ENCODE measurements around the gene ZCCHC7.
"Not testable (repeated sequence)": the region's sequence is repeated elsewhere in the genome, so short reads cannot be mapped to it uniquely, and the experiment has no call there.

The ZCCHC7 gene

DNA sequence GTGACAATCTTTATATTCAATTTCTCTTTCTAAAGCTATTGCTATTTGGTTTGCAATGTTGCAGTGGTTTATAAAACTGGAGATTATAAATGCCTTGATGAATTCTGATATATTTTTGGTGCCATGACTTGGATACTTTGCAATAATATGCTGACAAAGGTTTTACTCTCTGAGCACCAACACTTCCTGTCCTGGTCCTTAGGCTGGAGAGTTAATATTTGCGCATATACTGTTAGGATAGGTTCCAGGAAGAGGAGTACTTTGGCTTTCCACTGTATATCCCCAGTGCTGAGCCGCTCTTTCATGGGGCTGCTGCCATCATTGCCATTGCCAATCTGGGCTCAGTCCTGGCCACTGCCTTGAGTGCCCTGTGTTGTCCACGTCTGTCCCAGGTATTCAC is 139.6 kb downstream of the ZCCHC7 start:
- no peak for DNase-seq

DNA sequence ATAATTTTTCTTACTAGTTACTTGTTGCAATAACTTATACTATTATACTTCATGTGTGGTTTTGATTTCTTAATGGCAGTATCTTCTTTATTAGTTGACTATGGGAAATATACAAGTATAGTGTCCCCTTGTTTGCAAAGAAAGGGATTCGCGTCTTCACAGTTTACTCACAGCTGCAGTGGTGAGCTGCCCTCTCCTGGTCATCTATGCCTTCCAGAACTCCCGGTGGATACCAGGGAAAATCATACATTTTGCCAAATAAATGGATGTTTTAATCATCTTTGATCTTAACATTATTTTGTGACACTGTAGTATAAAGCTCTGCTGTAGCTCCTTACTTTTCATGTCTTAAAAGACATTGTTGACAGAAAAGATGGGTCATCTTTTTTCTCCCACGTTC is 142.0 kb downstream of the ZCCHC7 start:
- no peak for DNase-seq

DNA sequence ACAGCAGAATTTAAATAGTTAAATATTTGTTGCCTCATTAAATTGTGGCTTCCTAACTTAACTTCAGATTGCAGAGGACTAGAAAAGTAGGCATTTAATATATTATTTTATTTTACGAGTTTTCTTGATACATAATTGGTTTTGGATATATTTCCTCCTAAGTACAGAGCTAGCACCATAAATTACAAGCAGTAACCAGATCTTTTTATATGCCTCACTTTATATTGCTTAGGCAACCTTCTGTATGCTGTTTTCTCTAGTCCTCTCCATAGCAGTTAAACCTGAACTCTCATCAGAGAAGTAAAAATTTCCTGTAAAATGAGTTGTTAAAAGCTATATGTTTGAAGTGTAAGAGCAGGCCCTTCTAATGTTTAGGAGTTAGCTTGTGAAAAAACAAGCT is 144.2 kb downstream of the ZCCHC7 start:
- DNase-seq = no peak

DNA sequence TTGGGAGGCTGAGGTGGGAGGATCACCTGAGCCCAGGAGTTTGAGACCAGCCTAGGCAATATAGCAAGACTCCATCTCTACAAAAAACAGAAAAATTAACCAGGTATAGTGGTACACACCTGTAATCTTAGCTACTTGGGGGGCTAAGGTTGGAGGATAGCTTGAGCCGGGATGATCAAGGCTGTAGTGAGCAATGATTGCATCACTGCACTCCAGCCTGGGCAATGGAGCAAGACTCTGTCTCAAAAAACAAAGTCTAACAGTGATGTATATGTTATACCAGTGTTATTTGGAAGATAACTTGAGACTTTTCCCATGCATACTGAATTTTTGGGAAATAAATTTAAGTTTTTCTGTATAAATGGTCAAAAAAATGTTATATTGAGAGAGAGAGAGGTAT is 146.3 kb downstream of the ZCCHC7 start:
- DNase-seq = no peak

DNA sequence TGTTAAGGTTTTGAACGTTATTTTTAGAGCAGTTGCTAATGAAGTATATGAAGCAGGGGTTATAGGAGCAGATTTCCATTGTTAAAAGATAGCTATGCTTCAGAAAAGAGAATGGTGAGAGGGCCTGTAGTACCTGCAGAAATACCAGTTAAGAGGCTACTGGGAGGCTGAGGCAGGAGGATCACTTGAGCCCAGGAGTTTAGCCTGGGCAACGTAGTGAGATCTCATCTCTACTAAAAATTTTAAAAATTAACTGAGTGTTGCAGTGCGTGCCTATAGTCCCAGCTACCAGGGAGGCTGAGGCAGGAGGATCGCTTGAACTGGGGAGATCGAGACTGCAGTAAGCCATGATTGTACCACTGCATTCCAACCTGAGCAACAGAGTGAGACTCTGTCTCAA is 148.8 kb downstream of the ZCCHC7 start:
- DNase-seq = no peak

DNA sequence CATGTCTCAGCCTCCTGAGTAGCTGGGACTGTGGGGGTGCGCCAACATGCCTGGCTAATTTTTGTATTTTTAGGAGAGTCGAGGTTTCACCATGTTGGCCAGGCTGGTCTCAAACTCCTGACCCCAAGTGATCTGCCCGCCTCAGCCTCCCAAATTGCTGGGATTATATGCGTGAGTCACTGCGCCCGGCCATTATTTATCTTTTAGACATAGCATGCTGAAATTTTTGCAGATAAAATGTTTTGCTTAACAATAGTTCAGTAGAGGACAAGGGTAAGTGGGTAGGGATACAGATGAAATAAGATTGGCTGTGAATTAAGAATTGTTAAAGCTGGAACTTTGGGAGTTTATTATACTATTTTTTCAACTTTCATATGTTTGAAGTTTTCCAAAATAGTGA is 151.3 kb downstream of the ZCCHC7 start:
- no peak for DNase-seq

DNA sequence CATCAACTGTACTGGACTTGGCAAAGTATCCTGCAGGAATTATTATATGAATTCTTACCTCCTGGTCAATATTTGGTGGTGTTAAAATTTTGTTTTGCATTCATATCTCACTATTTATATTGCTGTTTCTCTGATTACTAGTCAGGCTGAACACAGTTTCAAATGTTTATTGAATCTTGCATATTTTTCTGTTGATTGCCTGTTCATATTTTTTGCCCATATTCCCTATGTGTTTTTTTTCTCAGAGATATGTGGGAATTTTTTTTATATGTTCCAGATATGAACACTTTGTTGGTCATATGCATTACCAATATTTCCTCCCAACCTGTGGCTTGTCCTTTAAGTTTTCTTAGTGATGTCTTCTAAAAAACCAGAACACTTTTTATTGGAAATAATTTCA is 153.2 kb downstream of the ZCCHC7 start:
- no peak for DNase-seq

DNA sequence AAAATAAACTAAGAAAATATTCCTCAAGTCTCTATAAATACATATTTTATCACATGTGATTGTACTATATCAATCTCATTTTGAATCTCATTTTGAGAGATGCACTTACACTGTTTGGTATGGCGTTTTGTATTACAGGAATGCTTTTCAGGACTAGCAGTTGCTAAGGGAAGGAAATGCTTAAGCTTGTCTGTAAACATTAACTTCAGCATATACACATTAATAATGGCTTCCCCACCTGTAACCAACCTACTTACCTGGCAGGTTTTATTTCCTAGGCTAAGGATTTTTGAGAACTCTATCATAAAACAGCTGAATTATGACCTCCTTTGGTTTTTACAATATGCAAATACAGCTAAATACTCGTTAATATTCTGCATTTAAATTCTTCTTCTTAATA is 161.2 kb downstream of the ZCCHC7 start:
- no peak for DNase-seq

DNA sequence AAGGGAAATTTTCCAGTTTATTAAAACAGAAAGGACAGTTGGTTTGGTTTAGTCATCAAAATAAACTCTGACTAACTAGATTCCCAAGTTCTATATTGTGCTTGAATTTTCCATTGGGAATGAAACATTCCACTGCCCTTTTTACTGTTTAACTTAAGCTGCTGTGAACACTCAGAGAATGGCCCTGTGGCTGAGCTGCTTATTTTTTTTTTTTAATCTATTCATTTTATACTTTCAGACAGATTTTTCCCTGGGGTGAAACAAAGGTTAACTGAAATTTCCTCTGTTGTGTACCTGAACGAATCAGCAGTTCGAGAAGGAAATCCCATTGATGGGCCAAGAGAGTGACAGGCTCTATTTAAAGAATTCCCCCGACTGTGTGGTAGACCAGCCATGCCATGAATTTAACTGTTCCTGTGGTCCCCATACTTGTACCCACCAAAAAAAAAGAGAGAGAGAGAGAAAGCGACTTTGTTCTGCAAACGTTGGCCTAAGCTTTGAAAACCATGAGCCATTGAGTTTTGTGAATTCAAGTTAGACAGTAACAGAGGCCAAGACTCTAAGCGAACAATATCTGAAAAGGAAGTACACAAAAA is 163.5 kb downstream of the ZCCHC7 start:
- no peak for DNase-seq

DNA sequence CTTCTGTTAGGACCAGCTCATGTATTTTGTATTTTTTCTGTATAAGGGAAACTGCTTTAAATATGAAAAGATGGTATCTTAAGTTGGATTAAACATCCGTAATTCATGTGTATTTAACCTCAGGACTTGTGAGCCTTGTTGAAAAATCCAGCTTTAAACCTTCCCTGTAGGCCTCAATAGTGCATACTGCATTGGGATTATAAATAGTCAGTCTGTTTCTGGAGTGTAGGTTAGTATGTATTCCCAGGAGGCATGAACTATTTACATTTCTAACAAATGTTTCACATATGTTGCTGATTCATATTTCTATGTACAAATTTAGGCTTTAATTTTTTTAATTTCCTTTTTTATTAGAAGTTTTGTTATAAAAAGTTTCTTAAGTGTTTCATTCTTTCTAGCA is 164.3 kb downstream of the ZCCHC7 start:
- no peak for DNase-seq

DNA sequence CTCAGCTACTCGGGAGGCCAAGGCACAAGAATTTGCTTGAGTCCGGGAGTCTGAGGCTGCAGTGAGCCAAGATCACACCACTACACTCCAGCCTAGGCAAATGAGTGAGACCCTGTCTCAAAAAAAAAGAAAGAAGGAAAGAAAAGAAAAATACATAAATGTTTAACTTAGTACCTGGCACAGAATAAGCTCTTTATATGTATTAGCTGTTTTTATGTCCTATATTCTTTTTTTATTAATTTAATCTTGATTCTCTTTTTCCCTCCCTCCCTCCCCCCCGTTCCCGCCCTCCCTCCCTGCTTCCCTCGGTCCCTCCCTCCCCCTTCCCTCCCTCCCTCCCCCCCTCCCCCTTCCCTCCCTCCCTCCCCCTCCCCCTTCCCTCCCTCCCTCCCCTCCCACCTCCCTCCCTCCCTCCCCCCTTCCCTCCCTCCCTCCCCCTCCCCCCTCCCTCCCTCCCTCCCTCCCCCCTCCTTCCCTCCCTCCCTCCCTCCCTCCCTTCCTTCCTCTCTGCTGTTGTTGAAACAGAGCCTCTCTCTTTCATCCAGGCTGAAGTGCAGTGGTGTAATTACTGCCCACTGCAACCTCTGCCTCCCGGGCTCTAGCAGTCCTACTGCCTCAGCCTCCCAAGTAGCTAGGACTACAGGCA is 166.3 kb downstream of the ZCCHC7 start:
- DNase-seq = no peak

DNA sequence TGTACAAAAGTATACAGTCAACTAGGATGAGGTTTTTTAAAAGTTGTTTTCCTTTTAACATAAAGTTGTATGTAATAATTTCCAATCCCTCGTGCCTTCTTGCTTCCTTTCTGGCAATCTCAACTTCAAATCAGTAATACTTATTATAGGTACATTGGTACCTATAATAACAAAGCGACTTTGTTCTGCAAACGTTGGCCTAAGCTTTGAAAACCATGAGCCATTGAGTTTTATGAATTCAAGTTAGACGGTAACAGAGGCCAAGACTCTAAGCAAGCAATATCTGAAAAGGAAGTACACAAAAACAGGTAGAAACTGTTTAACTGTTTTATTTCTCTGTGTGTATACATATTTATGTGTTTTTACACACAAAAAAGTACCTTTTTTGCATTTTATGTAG is 166.9 kb downstream of the ZCCHC7 start:
- DNase-seq = no peak

DNA sequence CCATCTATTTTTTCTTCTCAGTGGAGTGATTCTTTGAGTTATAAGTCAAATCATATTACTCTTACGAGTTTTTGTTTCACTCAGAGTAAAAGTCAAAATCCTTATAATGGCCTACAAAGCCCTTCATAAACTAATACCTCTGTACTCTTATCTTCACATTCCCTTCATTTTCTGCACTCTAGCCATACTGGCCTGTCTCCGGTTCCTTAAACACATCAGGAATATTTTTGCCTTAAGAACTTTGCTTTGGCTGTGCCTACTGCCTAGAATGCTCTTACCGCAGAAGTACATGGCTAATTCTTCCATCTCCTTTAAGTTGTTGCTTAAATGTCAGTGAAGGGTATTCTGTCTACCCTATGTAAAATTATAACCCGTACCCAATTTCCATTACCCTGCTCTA is 169.3 kb downstream of the ZCCHC7 start:
- no peak for DNase-seq

DNA sequence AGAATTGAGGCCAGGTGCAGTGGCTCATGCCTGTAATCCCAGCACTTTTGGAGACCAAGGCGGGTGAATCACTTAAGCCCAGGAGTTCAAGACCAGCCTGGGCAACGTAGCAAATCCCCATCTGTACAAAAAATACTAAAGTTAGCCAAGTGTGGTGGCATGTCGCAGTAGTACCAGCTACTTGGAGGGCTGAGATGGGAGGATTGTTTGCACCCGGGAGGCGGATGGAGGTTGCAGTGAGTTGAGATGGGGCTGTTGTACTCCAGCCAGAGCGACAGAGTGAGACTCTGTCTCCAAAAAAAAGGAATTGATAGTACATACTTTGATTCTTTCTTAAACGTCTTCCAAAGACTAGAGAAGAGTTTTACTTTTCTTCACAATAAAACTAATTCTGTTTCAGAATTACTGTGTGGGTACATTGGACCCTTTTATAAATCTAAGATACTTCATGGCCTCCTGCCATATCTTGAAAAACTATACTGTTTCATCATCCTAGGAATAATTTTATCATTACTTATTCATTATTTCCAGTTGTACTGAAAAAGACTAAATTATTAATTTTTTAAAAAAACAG is 170.1 kb downstream of the ZCCHC7 start:
- DNase-seq = no peak

DNA sequence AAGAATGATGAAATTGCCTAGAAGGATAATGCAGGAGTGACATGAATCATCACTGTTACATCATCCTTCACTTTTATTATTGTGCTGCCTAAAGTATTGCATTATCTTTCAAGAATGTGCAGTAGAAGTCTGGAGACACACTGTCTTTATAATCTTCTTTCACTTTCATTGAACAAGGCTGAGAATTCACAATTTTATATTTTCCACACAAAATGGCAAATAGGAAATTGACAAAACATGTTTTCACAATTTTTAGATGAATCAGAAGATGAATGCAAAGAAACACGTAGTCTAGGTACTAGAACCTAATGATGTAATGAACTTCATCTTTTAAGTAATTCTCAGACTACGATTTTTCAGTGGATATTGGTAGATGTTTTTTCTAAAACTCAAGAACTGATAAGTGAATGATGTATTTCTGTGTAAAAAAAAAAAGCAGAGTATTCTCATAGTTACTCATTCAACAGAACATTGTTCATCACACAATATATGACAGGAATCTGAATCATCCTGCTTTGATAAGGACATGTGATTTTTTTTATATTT is 170.6 kb downstream of the ZCCHC7 start:
- peak; percentile 21 for DNase-seq

DNA sequence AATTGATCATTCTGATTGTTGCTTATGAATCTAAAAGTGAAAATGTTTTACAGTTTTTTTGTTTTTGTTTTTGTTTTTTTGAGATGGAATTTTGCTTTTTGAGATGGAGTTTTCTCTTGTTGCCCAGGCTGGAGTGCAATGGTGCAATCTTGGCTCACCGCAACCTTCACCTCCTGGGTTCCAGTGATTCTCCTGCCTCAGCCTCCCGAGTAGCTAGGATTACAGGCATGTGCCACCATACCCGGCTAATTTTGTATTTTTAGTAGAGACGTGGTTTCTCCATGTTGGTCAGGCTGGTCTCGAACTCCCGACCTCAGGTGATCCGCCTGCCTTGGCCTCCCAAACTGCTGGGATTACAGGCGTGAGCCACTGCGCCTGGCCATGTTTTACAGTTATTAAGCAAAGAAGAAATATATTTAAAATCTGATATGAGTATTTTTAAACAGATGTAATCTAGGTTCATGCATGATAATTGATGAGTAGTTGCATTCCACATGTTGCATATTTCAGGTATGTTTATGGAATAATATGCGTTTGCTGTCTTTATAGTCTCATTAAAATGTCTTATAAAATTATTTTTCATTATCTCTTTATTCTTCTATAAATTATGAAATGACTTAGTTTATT is 171.4 kb downstream of the ZCCHC7 start:
- DNase-seq = not testable (repeated sequence)

DNA sequence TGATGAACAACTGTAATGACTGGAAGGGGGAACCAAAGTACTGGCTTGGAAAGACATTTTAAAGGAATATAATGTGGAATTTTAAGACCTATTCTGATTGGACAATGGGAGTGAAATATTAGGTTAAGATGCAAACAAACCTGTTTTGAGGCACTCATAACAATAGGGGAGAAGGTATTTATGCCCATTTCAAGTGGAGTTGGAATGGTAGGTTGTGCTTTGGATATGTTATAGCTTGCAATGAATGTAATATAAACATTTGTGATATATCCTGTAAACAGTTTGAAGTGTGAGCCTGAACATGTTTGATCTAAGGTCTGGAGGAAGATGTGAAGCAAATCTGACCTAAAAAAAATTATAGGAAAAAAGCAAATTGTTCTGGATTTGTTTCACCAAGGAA is 172.5 kb downstream of the ZCCHC7 start:
- no peak for DNase-seq

DNA sequence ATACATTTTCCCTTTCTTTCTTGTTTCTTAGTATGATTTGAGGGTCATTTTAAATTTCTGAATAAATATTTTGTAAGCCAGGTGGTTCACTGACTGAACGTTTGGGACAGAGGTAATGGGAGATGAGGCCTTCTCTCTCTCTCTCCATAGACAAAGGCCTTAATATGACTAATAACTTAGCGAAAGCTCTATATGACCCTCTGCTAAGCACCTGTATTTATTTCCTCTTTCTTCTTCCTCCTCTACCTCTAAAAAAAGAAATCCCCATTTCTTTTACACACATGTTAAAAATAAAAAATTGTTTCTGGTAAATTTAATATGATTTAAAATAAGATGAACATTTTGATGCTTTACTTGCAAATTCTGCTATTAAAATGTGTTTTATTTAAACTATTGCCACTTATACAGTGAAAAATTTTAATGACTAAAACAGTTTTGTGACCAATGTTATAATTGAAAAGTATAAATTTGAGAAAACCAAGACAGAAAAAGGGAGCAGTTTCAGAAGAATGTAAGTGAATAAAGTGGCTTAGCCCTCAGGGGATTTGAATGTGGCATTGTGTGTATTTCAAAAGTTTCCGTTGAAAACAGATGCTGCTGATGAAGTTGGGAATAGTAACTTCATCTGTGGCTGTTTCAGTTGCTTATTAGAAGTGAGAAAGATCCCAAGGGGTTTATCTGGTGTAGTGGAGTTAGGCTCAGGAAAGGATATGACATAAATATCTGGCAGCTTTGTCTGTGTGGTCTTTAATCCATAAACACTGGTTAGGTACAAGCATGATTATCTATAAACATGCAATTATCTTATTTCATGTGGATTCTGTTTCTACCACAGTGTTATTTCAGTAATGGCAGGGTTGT is 173.5 kb downstream of the ZCCHC7 start:
- peak; percentile 44 for DNase-seq

DNA sequence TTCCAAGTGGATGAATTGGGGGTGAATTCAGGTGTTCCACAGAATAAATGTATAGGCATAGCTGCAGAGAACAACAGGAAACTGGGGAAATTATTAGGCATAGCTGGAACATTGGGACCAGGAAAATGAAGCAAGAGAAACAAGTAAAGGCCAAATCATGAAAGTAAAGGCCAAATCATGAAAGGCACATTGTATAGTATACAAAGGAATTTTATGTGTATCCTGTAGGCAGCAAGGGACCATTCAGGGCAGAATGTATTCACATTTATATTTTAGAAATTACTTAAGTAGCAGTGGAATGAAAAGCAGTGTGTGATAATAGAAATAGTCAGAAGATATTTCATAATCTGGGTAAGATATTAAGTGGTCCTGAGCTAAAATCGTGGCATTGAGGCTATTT is 174.8 kb downstream of the ZCCHC7 start:
- DNase-seq = no peak

DNA sequence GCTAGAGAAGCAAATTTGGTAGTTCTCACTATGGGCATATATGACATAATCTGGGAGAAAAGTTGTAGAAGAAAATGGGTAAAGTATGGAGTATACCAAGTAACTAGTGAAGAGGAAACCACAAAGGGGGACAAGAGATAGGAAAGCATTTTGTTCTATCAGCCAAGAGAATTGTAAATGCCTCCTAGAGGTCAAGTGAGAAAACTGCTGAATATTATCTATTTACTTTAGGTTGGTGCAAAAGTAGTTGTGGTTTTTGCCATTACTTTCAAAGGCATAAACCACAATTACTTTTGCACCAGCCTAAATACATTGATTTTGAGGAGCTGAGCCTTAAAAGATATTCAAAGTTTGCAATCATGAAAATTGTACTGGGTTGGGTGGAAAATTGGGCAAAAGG is 175.4 kb downstream of the ZCCHC7 start:
- peak; percentile 78 for DNase-seq

DNA sequence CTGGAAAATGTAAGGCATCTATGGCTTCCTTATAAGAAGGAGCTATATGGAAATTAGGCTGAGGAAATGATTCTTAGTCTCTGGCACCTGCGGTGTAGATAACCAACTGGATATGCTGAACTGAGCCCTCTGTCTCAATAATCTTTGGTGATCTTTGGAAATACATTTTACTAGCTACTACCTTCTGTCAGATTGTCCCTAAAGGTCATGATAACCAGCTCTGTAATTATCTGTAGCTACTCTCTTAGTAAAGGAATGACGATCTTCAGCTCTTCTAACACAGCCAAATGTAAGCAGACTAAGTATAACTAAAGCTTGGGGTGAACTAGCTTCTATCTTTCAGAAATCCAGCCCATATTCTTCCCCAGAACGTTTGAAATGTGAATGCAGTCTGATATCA is 177.2 kb downstream of the ZCCHC7 start:
- DNase-seq = no peak

DNA sequence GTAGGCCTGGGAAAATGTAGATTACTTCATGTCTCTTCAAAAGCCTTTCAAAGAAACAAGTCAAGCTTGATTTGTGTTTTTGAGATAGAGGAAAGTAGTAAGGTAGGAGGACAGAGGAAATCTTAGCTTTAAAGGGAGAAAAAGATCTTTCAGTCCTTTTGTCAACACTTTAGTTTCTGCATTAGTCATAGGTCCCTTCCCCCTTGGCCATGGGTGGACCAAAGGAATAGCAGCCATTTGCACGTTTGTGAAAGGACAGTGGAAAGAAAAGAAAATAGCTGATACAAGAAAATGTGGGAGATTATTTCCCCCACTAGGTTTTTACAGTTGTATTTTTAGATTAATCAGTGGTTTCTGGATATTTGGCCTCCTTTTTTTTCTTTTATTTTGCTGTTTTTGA is 180.2 kb downstream of the ZCCHC7 start:
- peak; percentile 39 for DNase-seq
